ENCODE data around the gene PBX2.
A peak's percentile ranks its signal among the peaks of the same experiment; 100 is the strongest.
"Not testable (repeated sequence)": the region's sequence is repeated elsewhere in the genome, so short reads cannot be mapped to it uniquely, and the experiment has no call there.

Gene PBX2, protein sequence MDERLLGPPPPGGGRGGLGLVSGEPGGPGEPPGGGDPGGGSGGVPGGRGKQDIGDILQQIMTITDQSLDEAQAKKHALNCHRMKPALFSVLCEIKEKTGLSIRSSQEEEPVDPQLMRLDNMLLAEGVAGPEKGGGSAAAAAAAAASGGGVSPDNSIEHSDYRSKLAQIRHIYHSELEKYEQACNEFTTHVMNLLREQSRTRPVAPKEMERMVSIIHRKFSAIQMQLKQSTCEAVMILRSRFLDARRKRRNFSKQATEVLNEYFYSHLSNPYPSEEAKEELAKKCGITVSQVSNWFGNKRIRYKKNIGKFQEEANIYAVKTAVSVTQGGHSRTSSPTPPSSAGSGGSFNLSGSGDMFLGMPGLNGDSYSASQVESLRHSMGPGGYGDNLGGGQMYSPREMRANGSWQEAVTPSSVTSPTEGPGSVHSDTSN

DNA sequence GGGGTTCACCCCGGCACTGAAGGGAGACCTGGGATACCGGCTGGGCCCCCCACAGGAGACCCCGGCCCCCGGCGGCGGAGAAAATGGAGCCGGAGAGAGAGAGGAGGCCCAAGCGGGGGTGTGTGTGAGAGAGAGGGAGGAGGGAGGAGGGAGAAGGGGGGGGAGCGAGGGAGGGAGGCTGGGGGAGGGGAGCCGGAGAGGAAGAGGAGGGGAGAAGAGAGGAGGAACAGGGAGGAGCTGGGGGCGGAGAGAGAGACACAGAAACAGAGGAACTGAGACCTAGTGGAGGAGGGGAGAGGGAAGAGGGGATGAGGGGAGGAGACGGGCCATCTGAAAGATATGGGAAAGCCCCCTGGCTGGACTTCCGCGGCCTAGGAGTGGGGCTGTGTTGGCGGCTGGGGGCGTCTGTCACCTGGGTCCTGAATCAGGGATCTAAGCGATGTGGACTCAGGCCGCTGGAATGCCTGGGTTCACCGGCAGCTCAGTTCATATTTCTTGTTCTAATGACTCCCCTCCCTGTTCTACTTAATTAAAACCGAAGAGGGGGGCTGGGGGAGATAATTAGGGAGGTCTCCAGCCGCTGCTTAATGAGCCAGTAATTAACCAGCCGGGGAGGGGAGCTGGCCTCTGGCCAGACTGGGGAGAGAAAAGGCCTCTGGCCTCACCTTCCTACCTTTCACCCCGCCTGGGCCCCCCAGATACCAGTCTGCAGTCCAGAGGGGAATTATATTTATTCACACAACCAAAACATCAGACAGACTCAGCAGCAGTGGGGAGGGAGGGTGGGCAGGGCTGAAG lies at the start of gene PBX2:
PBX2 (minus strand) TSS at position 149 of the 798 bp plus-strand sequence. CDS start 287 bp downstream, outside the sequence.
- peak; percentile 84 for DNase-seq

DNA sequence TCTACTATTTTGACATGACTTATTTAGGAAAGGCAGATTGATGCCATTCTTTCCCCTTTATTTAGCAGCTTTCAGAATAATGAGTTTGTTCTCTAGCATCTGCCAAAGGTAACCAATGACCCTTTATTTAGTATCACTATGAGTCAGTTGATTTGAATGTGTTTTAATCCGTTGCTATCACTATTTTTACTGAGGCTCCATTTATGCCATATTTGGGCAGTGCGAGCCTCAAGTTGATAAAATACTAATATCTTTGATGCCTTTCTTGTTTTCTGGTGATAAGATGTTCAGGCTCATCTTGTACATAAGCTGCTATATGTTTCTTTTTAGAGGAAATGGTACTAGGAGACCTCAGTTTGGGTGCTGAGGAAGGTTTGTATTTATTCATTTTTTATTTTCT lies 49.5 kb upstream of the PBX2 start:
- DNase-seq, result no peak

GRCh38 chr6:32234934-32235333 lies 44.9 kb upstream of the PBX2 start:
- no peak for DNase-seq

DNA sequence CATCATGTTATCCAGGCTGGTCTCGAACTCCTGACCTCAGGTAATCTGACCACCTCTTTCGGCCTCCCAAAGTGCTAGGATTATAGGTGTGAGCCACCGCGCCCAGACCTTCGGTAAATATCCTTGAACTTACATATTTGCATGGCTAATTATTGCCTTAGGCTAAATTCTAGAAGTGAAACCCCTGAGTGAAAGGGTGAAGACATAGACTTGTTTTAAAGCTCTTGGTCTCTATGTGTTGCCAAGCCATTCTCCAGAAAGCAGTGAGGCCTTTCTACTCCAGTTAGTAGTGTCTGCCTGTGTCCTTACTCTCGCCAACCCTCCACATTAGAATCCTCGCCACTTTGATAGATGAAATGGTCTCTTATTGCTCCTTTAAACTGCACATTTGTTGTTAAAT lies 36.4 kb upstream of the PBX2 start:
- no peak for DNase-seq

GRCh38 chr6:32224696-32225095 lies 34.7 kb upstream of the PBX2 start:
- no peak for DNase-seq

GRCh38 chr6:32223258-32224235 lies 33.5 kb upstream of the PBX2 start, which contains the start of gene NOTCH4:
Gene NOTCH4, minus strand, starts transcription at chr6:32224067. Its CDS starts 139 bp downstream, at chr6:32223928.
- no peak for DNase-seq

- no peak for DNase-seq
These were observed 32.6 kb upstream of the PBX2 start for GRCh38 chr6:32222333-32223230.

DNA sequence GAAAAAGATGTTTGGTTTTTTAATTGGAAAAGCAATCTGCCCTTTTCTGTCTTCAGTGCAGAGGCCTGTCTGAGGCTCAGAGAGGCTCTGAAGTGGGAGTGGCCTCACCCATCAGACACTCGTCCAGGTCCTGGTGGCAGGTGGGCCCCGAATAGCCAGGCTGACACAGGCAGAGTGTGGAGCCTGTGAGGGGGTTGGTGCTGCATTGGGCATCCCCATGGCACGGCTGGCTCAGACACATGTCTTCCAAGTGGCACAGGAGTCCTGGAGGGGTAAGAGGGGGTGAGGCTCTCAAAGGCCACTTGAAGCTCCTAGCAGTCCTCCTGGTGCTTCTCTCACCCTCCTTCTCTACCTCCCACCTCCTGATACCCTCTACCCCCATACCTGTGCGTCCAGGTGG lies 30.0 kb upstream of the PBX2 start:
- no peak for DNase-seq

DNA sequence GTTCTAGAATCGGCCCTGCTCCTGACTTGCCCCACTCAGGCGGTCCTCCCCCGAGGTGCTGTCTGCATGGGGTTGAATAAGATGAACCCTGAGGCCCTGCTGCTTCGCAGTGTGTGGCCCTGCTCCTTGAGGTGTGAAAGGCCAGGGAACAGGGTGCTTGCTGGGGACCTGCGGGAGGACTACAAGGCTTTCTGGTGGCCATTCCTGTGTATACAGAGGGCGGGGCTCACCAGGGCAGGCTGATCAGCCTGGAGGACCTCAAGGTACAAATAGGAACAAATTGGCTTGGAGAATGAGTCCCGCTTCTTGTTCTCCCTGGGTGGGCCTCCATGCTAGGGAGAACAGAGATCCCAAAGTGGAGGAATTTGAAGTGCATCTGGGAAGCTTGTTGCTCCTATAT lies 28.2 kb upstream of the PBX2 start:
- DNase-seq, result no peak

- no peak for DNase-seq
These were observed 27.0 kb upstream of the PBX2 start for GRCh38 chr6:32216998-32217397.

DNA sequence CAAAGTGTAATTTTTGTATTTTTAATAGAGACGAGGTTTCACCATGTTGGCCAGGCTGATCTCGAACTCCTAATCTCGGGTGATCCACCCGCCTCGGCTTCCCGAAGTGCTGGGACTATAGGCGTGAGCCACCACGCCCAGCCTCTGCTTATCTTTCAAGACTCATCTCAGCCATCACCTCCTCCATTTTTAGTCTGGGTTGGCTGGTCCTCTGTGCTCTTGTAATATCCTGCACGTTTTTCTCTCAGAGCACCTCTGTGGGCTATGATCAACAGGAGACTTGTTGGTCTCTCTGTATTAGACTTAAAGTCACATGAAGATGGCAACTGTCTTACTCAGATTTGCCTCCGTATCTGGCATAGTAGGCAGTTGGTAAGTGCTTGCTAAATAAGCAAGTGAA lies 26.3 kb upstream of the PBX2 start:
- DNase-seq, result no peak

DNA sequence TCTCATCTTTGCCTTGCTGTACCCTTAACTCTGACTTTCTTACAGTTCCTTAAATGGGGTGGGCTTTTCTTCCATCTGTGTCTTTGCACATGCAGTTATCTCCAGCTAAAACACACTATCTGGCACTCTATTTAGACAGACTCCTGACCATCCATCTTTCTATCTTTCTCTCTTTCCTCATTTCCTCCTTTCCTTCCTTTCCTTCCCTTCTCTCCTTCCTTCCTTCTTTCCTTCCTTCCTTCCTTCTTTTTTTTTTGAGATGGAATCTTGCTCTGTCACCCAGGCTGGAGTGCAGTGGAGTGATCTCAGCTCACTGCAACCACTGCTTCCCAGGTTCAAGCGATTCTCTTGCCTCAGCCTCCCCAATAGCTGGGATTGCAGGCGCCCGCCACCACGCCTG lies 25.6 kb upstream of the PBX2 start:
- no peak for DNase-seq

DNA sequence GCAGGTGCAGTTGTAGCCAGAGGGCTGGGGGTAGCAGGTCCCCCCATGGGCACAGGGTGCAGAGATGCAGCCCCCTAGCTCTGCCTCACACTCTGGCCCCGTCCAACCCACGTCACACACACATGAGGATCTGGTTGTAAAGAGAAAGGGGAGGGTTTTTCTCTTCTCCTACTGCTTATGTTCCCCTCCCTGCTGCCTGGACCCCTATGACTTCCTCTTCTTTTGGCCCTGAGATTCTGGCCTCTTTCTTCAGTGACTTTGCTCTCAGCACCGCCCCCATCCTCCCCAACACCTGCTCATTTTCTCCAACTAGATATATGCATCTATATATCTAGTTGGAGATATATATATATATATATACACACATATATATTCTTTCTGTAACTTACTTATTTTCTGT lies 24.1 kb upstream of the PBX2 start:
- DNase-seq, result no peak

DNA sequence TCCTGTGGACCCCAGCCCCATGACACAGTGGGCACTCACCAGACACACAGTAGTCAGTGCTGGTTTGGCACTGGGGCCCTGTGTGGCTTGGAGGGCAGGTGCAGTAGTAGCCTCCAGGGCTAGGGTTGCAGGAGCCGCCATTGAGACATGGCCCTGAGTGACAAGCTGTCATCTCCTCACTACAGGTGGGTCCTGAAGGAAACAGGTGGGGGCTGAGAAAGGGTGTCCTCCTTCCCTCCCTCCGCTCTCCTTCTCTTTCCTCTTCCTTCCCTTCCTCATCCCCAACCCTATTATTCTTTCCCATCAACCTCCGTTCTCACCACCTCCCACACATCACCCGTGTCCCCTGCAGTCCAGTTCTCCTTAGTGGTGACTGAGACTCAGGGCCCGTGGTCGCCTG lies 23.6 kb upstream of the PBX2 start:
- DNase-seq, result no peak

GRCh38 chr6:32212076-32212760 lies 22.2 kb upstream of the PBX2 start:
- no peak for DNase-seq

DNA sequence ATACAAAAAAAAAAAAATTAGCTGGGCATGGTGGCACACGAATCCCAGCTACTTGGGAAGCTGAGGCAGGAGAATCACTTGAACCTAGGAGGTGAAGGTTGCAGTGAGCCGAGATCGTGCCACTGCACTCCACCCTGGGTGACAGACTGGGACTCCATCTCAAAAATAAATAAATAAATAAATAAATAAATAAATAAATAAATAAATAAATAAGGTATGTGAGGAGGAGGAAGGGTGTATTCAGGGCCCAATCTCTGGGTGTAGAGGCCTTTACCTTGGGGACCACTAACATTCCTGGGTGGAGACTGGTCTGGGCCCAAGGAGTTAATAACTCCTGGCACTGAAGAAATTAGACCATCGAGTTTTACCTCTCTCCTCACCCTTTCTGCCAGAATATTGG lies 21.4 kb upstream of the PBX2 start:
- not testable (repeated sequence) for DNase-seq

- no peak for DNase-seq
These were observed 20.2 kb upstream of the PBX2 start for GRCh38 chr6:32210191-32210601.

DNA sequence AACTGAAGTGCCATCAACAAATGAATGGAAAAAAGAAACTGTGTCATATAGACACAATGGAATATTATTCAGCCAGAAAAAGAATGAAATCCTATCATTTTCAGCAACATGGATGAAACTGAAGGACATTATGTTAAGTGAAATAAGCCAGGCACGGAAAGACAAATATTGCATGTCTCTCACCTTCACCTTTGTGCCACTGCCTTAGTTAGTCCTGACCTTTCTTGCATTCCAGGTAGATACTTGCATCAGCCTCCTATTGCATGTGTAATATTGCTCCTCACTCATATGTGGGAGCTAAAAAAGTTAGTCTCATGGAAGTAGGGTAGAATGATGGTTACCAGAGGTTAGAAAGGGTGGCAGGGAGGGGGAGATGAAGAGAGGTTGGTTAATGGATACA lies 19.0 kb upstream of the PBX2 start:
- DNase-seq, result no peak

- no peak for DNase-seq
These were observed 14.3 kb upstream of the PBX2 start for GRCh38 chr6:32204268-32204715.

DNA sequence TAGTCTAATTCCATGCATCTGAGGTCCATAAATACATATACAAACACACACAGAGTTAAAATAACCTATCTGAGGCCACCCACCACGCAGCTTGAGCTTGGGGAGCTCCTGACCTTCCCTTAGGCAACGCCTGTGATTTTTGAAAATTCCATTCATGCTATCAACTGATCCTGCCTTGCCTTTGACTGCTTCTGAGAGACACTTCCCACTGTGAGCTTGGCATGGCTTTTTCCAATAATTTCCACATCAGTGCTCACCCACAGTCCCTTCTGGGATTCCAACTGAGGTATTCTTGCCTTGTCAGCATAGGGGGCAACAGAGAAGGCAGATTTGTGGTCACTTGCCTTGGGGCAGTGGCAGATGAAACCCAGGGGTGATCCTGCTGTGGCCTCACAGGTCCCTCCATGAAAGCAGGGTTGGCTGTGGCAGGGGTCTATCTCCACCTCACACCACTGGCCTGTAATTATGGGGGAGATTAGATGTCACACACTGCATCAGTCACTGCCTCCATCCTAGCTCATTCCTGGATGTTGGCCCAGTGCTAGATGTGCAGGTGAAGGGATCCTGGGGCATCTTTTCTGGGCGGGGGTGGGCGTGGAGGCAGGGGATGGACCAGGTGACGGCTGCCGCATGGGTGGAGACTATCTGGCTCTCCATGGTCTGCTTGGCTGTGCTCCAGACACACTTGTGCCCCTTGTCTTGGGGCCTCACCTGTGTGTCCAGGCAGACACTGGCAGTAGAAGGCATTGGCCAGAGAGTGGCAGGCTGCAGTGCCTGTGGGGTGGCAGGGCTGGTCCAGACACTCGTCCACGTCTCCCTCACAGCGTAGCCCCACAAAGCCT lies 13.6 kb upstream of the PBX2 start:
- no peak for DNase-seq
